SK-N-SH treated with all-trans-retinoic acid at 6 μM for 48 hours (cell line): ENCODE measurements around the gene TPRN.

Experiments used
- ATAC-seq: fragments of 200-7000 bp; cut with Tn5 transposase; 3 replicates; pipeline ENCODE4 v1.9.1; 2020; ENCODE audit warnings: mild to moderate bottlenecking, moderate library complexity
- ARNTL ChIP-seq: fragments of 450-650 bp; formaldehyde crosslinking; IDR thresholded peaks from 2 replicates; pipeline ENCODE4 v1.5.0; 2020; ENCODE audit warnings: low read depth, mild to moderate bottlenecking, moderate library complexity, borderline replicate concordance
- CSDC2 ChIP-seq: fragments of 250-450 bp; sonication (Bioruptor Pico); IDR thresholded peaks from 2 replicates; pipeline ENCODE4 v1.5.0; 2020; ENCODE audit warnings: mild to moderate bottlenecking, moderate library complexity
- ESRRG ChIP-seq: fragments of 250-450 bp; sonication (Bioruptor Pico); IDR thresholded peaks from 2 replicates; pipeline ENCODE4 v1.6.1; 2021; ENCODE audit warnings: mild to moderate bottlenecking
- GLIS3 ChIP-seq: fragments of 250-450 bp; sonication (Bioruptor Pico); IDR thresholded peaks from 2 replicates; pipeline ENCODE4 v1.5.0; 2020; ENCODE audit warnings: mild to moderate bottlenecking, moderate library complexity
- ISL1 ChIP-seq: fragments of 250-450 bp; sonication (Bioruptor Pico); IDR thresholded peaks from 2 replicates; pipeline ENCODE4 v2.1.2; 2022; ENCODE audit warnings: mild to moderate bottlenecking, moderate library complexity
- OSR1 ChIP-seq: fragments of 250-450 bp; sonication (Bioruptor Pico); IDR thresholded peaks from 2 replicates; pipeline ENCODE4 v1.8.0; 2022; ENCODE audit warnings: moderate library complexity, mild to moderate bottlenecking, inconsistent platforms
- PATZ1 ChIP-seq: fragments of 250-450 bp; sonication (Bioruptor Pico); IDR thresholded peaks from 2 replicates; pipeline ENCODE4 v1.8.0; 2020; ENCODE audit warnings: mild to moderate bottlenecking, moderate library complexity, borderline replicate concordance
- POU6F1 ChIP-seq: fragments of 250-450 bp; sonication (Bioruptor Pico); IDR thresholded peaks from 2 replicates; pipeline ENCODE4 v1.8.0; 2021; ENCODE audit warnings: low read depth, mild to moderate bottlenecking, moderate library complexity, borderline replicate concordance
- PPARA ChIP-seq: fragments of 250-450 bp; sonication (Bioruptor Pico); IDR thresholded peaks from 2 replicates; pipeline ENCODE4 v1.5.0; 2020; ENCODE audit warnings: mild to moderate bottlenecking, borderline replicate concordance
- RARB ChIP-seq: fragments of 250-450 bp; sonication (Bioruptor Pico); IDR thresholded peaks from 2 replicates; pipeline ENCODE4 v1.8.0; 2021; ENCODE audit warnings: mild to moderate bottlenecking, moderate library complexity
- TCF4 ChIP-seq: fragments of 250-450 bp; sonication (Bioruptor Pico); IDR thresholded peaks from 2 replicates; pipeline ENCODE4 v1.8.0; 2021; ENCODE audit warnings: mild to moderate bottlenecking, moderate library complexity, borderline replicate concordance
- TOX ChIP-seq: fragments of 250-450 bp; sonication (Bioruptor Pico); IDR thresholded peaks from 2 replicates; pipeline ENCODE4 v1.8.0; 2021; ENCODE audit warnings: mild to moderate bottlenecking, moderate library complexity, borderline replicate concordance
- TSHZ2 ChIP-seq: fragments of 250-450 bp; sonication (Bioruptor Pico); IDR thresholded peaks from 2 replicates; pipeline ENCODE4 v1.5.0; 2020; ENCODE audit warnings: mild to moderate bottlenecking, moderate library complexity
- ZC3H10 ChIP-seq: fragments of 250-450 bp; sonication (Bioruptor Pico); IDR thresholded peaks from 2 replicates; pipeline ENCODE4 v1.5.1; 2021; ENCODE audit warnings: mild to moderate bottlenecking, moderate library complexity
- ZNF565 ChIP-seq: fragments of 450-650 bp; formaldehyde crosslinking; conservative IDR thresholded peaks from 2 replicates; pipeline ENCODE4 v1.5.0; 2020; ENCODE audit warnings: low read depth, mild to moderate bottlenecking, moderate library complexity
- ZNF70 ChIP-seq: fragments of 450-650 bp; formaldehyde crosslinking; IDR thresholded peaks from 2 replicates; pipeline ENCODE4 v1.5.0; 2020; ENCODE audit warnings: mild to moderate bottlenecking, moderate library complexity
- ZNF8 ChIP-seq: fragments of 450-650 bp; formaldehyde crosslinking; IDR thresholded peaks from 2 replicates; pipeline ENCODE4 v1.5.0; 2020; ENCODE audit warnings: mild to moderate bottlenecking, moderate library complexity
- TF ChIP-seq, protein P1 (sequence below): fragments of 250-450 bp; sonication (Bioruptor Pico); IDR thresholded peaks from 2 replicates; pipeline ENCODE4 v1.5.1; 2020; ENCODE audit warnings: low read depth, mild to moderate bottlenecking, moderate library complexity
- TF ChIP-seq, protein P2 (sequence below): fragments of 250-450 bp; sonication (Bioruptor Pico); IDR thresholded peaks from 2 replicates; pipeline ENCODE4 v1.5.1; 2021; ENCODE audit warnings: mild to moderate bottlenecking, moderate library complexity

The TPRN gene

DNA sequence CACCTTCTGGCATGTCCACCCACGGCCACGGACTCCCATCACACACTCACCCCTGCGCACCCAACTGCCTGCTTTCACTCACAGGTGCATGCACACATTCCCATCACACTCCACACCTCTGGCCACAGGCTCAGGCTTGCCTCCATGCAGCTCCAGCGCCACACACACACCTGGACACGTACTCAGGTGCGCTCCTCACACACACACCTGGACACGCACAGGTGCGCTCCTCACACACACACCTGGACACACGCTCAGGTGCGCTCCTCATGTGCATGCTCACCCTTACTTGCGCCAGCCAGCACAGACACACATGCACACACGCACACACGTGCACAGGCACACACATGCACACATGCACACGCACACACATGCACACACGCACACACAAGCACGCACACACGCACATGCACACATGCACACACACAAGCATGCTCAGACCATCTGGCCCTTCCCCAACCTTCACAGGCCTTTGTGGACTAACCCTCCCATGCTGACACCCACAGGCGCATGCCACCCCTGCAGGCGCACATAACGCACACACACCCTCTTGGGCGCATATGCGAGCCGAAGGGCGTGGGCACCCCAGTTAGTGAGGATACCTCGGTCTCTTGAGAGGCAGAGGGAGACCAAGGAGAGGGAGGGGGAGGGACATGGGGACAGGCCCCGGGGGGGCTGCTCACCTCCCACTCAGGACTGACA is 53.3 kb downstream of the TPRN start:
- TF ChIP-seq OSR1 (no peak), TSHZ2 (CRISPR knock-in tag) (no peak), ZC3H10 (CRISPR knock-in tag) (no peak), ZNF565 (CRISPR knock-in tag) (no peak), PPARA (no peak), PATZ1 (no peak), TOX (CRISPR knock-in tag) (no peak), ZNF8 (CRISPR knock-in tag) (no peak), CSDC2 (CRISPR knock-in tag) (no peak), RARB (no peak), ISL1 (no peak), GLIS3 (CRISPR knock-in tag) (no peak), ZNF70 (no peak), POU6F1 (no peak), TCF4 (no peak)
- TF ChIP-seq, protein P1, sequence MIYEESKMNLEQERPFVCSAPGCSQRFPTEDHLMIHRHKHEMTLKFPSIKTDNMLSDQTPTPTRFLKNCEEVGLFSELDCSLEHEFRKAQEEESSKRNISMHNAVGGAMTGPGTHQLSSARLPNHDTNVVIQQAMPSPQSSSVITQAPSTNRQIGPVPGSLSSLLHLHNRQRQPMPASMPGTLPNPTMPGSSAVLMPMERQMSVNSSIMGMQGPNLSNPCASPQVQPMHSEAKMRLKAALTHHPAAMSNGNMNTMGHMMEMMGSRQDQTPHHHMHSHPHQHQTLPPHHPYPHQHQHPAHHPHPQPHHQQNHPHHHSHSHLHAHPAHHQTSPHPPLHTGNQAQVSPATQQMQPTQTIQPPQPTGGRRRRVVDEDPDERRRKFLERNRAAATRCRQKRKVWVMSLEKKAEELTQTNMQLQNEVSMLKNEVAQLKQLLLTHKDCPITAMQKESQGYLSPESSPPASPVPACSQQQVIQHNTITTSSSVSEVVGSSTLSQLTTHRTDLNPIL (CRISPR knock-in tag), result no peak
- TF ChIP-seq, protein P2, sequence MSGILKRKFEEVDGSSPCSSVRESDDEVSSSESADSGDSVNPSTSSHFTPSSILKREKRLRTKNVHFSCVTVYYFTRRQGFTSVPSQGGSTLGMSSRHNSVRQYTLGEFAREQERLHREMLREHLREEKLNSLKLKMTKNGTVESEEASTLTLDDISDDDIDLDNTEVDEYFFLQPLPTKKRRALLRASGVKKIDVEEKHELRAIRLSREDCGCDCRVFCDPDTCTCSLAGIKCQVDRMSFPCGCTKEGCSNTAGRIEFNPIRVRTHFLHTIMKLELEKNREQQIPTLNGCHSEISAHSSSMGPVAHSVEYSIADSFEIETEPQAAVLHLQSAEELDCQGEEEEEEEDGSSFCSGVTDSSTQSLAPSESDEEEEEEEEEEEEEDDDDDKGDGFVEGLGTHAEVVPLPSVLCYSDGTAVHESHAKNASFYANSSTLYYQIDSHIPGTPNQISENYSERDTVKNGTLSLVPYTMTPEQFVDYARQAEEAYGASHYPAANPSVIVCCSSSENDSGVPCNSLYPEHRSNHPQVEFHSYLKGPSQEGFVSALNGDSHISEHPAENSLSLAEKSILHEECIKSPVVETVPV (CRISPR knock-in tag), result no peak
- TF ChIP-seq, all 23 proteins: peak for 0
- ATAC-seq, result no peak

GRCh38 chr9:137146527-137146918 is 54.0 kb downstream of the TPRN start:
- ATAC-seq, result no peak
- TF ChIP-seq PATZ1 (no peak), POU6F1 (no peak), CSDC2 (CRISPR knock-in tag) (no peak), ARNTL (CRISPR knock-in tag) (no peak), ZNF70 (no peak), ISL1 (no peak), ESRRG (CRISPR knock-in tag) (no peak), ZNF8 (CRISPR knock-in tag) (no peak), OSR1 (no peak), ZNF565 (CRISPR knock-in tag) (no peak), ZC3H10 (CRISPR knock-in tag) (no peak), TCF4 (no peak), TSHZ2 (CRISPR knock-in tag) (no peak)
